Measurements from ENCODE around the gene SMG9. TPM values are rescaled to one million over a fixed set of nuclear protein-coding genes. Genes with fewer than 3 reads are reported as not detected.

Gene SMG9
- total RNA-seq, 1 experiment from 2014 or later = 52.2 TPM

DNA sequence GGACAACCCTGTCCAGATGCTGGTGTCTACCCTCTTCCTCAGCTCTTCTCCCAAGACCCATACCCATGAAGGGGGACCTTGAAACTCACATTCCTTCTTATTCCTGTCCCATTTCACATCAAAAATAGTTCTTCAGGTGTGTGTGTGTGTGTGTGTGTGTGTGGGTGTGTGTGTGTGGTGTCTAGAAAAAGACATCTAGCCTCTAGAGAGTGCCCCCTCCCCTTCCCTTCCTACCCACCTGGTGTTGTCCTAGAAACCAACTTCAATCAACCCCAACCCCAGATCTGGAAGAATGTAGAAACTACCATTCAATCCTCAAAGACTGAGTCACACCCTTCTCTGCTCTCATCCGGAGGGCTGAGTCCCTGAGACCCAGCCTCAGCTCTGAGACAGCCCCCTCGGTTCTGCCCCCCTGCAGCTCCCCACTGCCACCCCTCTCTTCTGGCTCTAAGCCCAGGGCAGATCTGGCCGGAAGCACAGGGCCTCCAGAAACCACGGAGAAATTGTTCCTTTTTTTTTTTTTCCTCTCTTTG lies 22.5 kb upstream of the SMG9 start:
- no peak overlapping the region for H3K4me3 Mint-ChIP-seq
- TF ChIP-seq CTCF (conservative IDR thresholded peaks at IDR 0.05) = no peak
- no peak overlapping the region for H2BK5ac ChIP-seq (ENCODE audit: insufficient read length, low read length)
- no peaks in the 10 kb centered on the region for H3K9me3 ChIP-seq (ENCODE audit: control insufficient read depth, low read depth, low read length)
- H4K5ac ChIP-seq (ENCODE audit: insufficient read length, low read depth, low read length) = no peak overlapping the region
- no peak overlapping the region for H2AFZ ChIP-seq (ENCODE audit: low read length)
- peaks cover 11% of the 10 kb centered on the region; the same call in 1 of the 2 replicates for H3K27me3 ChIP-seq (ENCODE audit: insufficient read depth, low read length)
- no peak overlapping the region for H4K91ac ChIP-seq (ENCODE audit: insufficient read length, low read depth, low read length)
- H3K9ac ChIP-seq (ENCODE audit: extremely low read depth, insufficient read length, low read length) = no peak overlapping the region
- no peak overlapping the region for H3T11ph ChIP-seq (ENCODE audit: low read length)
- H3K23me2 ChIP-seq (ENCODE audit: insufficient read length, low read depth, low read length, poor library complexity, severe bottlenecking) = peaks cover 7% of the 10 kb centered on the region
- H3K4ac ChIP-seq (ENCODE audit: low read depth, low read length) = no peak overlapping the region
- H3K36me3 Mint-ChIP-seq (ENCODE audit: insufficient read depth in 1 of 3, low read depth in 3 of 3) = no peaks in the 10 kb centered on the region; a peak in 2 of 7 replicates
- H3K79me1 ChIP-seq (ENCODE audit: insufficient read depth, low read depth, low read length, poor library complexity, severe bottlenecking) = no peaks in the 10 kb centered on the region
- H3K4me1 Mint-ChIP-seq = peaks cover 39 to 55% of the 10 kb centered on the region in 2 experiments
- H3K9me3 Mint-ChIP-seq = no peaks in the 10 kb centered on the region; a peak in 2 of 5 replicates
- H3K14ac ChIP-seq (ENCODE audit: insufficient read depth, low read length) = no peak overlapping the region
- H4K20me1 ChIP-seq (ENCODE audit: control insufficient read depth, insufficient read depth, insufficient read length) = no peaks in the 10 kb centered on the region
- H2BK12ac ChIP-seq (ENCODE audit: insufficient read length, low read depth, low read length) = no peak overlapping the region
- peaks cover 7% of the 10 kb centered on the region; the same call in 1 of the 2 replicates for H3K4me1 ChIP-seq (ENCODE audit: insufficient read depth, low read length)
- no peak overlapping the region for H2BK120ac ChIP-seq (ENCODE audit: low read depth, low read length, poor library complexity, severe bottlenecking)
- H3K18ac ChIP-seq (ENCODE audit: insufficient read length, low read depth, low read length) = no peak overlapping the region
- no peak overlapping the region for H2AK5ac ChIP-seq (ENCODE audit: insufficient read length, low read length)
- no peak overlapping the region; a peak in 1 of 7 replicates for H3K27ac Mint-ChIP-seq
- no peak for DNase-seq
- no peak overlapping the region for H4K8ac ChIP-seq (replicated peaks; ENCODE audit: insufficient read length, low read depth, low read length)
- H2BK15ac ChIP-seq (ENCODE audit: low read depth, low read length) = no peak overlapping the region
- H3K79me2 ChIP-seq (ENCODE audit: insufficient read depth, low read length) = no peaks in the 10 kb centered on the region
- no CpG with 5 or more reads among the region's 4 CpGs for WGBS (ENCODE audit: extremely low coverage, insufficient read length, low lambda C conversion rate)
- no peak overlapping the region for H2BK20ac ChIP-seq (ENCODE audit: low read depth, low read length, poor library complexity, severe bottlenecking)
- no peak overlapping the region for H3K27ac ChIP-seq (ENCODE audit: insufficient read length, low read depth, low read length)
- H3K27me3 Mint-ChIP-seq (ENCODE audit: low read depth) = peaks cover 62% of the 10 kb centered on the region
- H3K56ac ChIP-seq (ENCODE audit: insufficient read length, low read depth, low read length) = no peak overlapping the region
- H3K4me2 ChIP-seq (ENCODE audit: insufficient read depth, insufficient read length, low read length) = no peak overlapping the region
- H3K23ac ChIP-seq (ENCODE audit: insufficient read length, low read depth, low read length) = no peak overlapping the region

Data from H9 (cell line).